ENCODE data around the gene TFEB.

Gene TFEB

DNA sequence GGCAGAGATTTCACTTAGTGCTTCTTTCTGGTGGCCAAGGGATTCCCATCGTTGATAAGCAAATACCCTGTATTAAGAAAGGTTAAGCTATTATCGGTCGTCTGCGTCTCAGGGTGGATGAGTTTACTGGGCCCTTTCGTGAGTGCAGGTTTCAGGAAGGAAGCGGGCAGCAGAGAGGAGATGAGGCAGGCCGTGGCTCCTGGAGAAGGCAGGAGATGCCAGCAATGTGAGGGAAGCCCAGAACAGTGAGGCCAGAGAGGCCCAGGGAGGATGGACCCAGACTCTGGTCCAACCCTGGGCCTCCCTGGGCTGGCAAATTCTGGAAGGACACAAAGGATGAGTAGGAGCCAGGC is 11.2 kb downstream of the TFEB start:
- DNase-seq (ENCODE audit: low read depth in 1 of 2, low spot score in 1 of 2) = no peak

DNA sequence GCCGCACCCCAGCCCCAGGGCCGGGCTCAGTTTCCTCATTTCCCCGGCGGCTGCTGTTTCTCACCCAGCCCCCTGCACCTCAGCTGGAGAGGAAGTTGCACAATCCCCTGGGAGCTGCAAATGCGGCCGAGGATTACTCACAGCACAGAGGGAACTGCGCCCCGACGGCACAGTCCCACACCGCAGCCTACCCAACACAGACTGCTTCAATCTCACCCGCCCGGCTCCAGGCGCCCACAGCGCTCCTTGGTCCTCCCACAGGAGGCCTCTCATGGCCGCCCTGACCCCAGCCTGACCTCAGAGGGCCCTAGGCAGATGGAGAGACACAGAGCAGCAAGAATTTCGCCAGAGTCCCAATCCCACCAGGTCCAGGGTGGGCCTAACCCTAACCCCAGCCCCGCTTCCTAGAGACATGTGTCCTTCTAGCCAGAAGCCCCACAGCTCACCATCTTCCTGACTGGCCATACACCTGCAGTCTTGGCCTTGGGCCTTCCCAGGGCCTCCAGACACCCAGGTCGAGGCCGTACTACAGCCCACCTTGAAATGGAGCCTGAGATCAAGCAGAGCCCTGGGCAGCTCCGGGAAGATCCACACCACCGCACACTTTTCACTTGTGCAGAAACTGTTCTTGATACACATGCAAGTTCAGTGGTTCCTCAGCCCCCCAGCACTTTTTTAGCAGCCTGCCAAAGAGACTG is 11.7 kb downstream of the TFEB start:
- no peak for DNase-seq (ENCODE audit: low read depth in 1 of 2, low spot score in 1 of 2)

DNA sequence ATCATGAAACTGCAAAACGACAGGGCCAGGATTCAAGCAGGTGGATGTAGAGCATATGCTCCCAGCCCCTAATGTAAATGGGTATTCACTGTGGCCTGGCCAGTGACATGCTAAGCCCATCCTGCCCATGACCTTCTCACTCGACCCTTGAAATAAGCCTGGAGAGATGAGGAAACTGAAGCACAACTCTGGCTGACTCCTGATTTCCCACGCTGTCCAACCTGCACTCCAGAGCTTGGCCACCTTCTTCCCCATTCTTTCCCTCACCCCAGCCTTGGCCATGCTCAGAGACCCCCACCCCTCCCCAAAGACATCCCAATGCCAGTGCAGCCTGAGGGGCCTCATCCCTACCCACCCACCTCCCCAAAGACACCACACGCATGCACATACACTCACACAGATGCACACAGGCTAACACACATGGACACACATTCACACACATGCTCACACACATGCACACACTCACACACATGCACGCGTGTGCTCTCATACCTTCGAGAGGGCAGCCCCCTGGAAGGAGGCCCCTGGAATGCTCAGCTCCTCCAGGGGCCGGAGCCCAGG is 12.4 kb downstream of the TFEB start:
- no peak for DNase-seq (ENCODE audit: low read depth in 1 of 2, low spot score in 1 of 2)

GRCh38 chr6:41721414-41721813 is 14.0 kb downstream of the TFEB start:
- no peak for DNase-seq (ENCODE audit: low read depth in 1 of 2, low spot score in 1 of 2)

DNA sequence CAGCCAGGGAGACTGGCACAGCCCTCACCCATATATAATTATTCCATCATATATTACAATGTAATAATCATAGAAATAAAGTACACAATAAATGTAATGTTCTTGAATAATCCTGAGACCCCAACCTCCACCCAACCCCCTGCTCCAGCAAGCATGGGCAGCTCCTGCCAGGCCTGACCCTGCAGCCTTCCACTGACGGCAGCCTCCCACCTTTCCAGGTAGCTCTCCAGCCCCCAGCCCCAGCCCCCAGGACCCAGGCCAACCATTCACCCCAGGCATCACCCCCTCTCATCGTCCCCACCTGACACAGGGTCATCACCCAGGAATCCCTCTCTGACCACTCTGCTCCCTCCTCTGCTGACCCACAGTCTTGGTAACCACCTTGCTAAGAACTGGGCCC is 14.6 kb downstream of the TFEB start:
- no peak for DNase-seq (ENCODE audit: low read depth in 1 of 2, low spot score in 1 of 2)

- no peak for DNase-seq (ENCODE audit: low read depth in 1 of 2, low spot score in 1 of 2)
Measured at GRCh38 chr6:41720262-41720620, 15.2 kb downstream of the TFEB start.

- DNase-seq (ENCODE audit: low read depth in 1 of 2, low spot score in 1 of 2) = no peak
Measured at GRCh38 chr6:41719436-41720261, 15.8 kb downstream of the TFEB start.

DNA sequence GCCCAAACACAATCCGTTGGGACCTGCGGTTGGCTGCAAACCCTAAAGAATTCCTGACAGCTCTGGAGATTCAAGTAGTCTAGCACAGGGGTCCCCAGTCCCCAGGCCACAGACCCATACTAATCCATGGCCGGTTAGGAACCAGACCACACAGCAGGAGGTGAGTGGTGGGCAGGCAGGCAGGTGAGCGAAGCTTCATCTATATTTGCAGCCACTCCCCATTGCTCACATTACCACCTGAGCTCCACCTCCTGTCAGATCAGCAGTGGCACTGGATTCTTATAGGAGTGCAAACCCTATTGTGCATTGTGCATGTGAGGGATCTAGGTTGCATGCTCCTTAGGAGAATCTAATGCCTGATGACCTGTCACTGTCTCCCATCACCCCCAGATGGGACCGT is 16.6 kb downstream of the TFEB start:
- DNase-seq (ENCODE audit: low read depth in 1 of 2, low spot score in 1 of 2) = no peak

DNA sequence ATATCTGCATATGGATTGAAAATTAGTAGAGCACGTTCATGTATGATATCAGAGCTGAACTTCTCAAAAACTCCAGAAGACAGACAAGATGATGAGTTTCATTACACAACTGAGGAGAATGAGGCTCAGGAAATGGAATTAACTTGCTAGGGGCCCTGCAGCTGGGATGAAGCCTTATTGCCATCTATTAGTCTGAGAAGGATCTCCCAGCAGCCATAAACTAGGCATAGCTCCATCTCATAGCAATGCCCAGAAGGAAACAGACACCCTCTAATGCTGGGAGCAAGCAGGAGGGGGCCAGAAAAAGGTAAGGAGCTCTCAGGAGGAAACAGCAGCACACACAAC is 18.0 kb downstream of the TFEB start:
- DNase-seq (ENCODE audit: low read depth in 1 of 2, low spot score in 1 of 2) = no peak

DNA sequence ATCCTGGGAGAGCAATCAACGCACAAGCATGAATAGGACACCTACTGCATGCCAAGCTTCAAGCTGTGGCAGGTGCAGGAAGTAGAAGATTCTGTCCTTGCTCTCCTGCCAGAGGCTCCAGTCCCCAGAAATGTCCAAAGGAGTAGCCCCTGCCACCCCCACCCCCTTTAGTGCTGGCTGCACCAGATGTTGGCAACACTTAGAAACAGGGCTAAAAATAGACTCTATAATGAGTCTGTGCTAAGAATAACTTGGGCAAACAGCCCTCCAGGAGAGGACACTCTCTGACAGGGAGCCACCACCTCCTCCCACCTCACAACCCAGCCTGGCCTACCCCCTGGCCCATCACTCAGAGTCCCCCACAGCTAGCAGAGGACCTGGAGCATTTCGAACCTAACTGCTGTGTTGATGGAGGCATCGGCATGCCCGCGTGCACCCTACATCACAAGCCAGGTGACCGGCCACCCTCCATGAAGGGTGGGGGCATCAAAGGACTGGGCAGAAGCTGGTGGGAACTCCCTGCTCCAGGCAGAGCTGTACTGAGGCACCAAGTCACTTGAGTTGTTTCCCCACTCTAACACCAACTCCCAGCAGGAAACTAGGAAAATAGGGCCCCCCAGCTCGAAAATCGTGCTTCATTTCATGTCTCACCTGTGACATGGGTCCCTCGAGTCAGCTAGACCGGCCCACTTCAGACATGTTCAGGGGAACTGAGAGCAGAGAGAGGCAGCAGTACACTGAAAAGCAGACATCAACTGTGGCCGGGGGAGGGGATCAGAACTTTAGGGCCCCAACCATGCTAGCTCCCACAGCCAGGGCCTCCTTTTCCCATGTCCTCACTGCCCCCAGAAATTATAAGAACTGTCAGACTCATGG is 18.7 kb downstream of the TFEB start:
- no peak for DNase-seq (ENCODE audit: low read depth in 1 of 2, low spot score in 1 of 2)

- no peak for DNase-seq (ENCODE audit: low read depth in 1 of 2, low spot score in 1 of 2)
Measured at GRCh38 chr6:41715795-41716515, 19.5 kb downstream of the TFEB start.

- no peak for DNase-seq (ENCODE audit: low read depth in 1 of 2, low spot score in 1 of 2)
Measured at GRCh38 chr6:41714556-41715273, 20.7 kb downstream of the TFEB start.

GRCh38 chr6:41713650-41714291 is 21.6 kb downstream of the TFEB start:
- no peak for DNase-seq (ENCODE audit: low read depth in 1 of 2, low spot score in 1 of 2)

DNA sequence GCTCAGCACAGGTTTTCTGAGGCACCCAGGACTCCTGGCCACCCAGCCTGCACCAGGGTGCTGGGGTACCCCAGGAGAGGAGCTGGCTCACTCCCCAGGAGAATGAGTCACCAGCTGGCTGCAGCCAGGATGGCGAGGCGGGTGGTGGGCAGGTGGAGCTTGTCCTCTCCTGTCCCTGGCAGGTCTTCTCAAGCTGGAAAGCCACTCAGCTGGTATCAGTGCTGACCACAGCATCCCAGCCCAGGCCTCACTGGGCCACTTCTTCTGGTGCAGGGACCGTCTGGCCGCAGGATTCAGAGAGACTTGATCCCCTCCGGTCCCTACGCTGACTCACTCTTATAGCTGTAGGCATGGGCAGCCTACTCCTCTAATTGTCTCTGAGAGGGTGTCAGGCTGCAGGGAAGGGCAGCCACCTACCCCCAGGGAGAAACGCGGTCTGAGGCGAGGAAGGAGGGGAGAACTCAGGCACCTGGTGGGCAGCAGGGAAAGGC is 22.2 kb downstream of the TFEB start:
- no peak for DNase-seq (ENCODE audit: low read depth in 1 of 2, low spot score in 1 of 2)

- no peak for DNase-seq (ENCODE audit: low read depth in 1 of 2, low spot score in 1 of 2)
Measured at GRCh38 chr6:41712651-41713103, 22.7 kb downstream of the TFEB start.

DNA sequence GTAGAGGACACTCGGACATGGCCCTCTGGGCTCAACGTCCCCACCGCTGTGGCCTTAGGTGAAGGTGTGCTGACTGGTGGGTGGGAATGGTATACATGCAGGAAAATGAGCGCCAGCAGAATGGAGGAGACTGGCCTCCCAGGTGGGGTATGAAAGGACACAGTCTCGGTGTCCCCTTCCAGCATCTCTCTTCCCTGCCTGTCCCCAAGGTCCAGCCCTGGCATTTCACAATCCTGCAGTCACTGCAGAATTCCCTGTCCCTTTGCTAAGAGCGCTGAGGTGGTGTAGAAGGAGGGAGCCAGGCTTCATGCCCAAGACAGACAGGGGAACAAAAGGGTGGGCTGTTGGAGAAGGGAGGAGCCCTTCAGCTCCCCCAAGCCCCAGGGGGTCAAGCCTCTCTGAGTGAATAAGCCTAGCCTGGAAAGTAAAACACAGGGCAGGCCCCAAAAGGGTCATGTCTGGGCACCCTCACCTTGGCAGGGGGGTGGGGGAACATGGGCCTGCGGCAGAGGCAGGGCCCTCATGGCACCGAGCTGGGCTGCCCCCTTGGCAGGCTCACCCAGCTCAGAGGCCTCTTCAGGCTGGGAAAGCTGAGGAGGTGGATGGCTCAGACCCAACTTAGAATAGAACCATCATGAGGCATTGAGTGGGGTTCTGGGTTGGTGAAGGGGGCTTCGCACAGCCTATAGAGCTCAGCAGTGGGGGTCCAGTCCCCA is 23.9 kb downstream of the TFEB start:
- DNase-seq (ENCODE audit: low read depth in 1 of 2, low spot score in 1 of 2) = no peak

GRCh38 chr6:41709375-41709774 is 26.0 kb downstream of the TFEB start:
- no peak for DNase-seq (ENCODE audit: low read depth in 1 of 2, low spot score in 1 of 2)

DNA sequence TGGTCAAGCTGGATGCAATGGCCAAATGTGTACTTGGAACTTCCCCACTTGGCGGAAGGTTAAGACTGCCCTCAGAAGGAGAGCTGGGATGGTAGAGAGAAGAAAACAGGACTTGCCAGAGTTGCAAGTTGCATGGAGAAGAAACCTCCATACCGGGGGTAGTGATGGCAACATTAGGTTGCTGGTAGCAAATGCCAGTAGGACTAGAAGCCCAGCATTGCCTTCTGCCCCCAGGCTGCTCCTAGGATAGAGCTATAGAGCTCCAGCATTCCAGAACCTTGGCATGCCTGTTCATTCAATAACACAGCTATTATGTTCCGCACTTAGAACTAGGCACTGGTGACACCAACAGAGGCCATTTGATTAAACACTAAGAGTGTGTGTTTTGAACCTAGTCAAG is 26.6 kb downstream of the TFEB start:
- DNase-seq (ENCODE audit: low read depth in 1 of 2, low spot score in 1 of 2) = no peak
